HG03175 (cell line): ENCODE data around the gene LSM6.

Source experiments
- ATAC-seq: cut with Tn5 transposase; IDR thresholded peaks from one replicate; pipeline ENCODE4 v1.9.1; 2021; ENCODE audit warnings: mild to moderate bottlenecking, moderate library complexity; ENCODE audit not compliant: unreplicated experiment

LSM6 gene

DNA sequence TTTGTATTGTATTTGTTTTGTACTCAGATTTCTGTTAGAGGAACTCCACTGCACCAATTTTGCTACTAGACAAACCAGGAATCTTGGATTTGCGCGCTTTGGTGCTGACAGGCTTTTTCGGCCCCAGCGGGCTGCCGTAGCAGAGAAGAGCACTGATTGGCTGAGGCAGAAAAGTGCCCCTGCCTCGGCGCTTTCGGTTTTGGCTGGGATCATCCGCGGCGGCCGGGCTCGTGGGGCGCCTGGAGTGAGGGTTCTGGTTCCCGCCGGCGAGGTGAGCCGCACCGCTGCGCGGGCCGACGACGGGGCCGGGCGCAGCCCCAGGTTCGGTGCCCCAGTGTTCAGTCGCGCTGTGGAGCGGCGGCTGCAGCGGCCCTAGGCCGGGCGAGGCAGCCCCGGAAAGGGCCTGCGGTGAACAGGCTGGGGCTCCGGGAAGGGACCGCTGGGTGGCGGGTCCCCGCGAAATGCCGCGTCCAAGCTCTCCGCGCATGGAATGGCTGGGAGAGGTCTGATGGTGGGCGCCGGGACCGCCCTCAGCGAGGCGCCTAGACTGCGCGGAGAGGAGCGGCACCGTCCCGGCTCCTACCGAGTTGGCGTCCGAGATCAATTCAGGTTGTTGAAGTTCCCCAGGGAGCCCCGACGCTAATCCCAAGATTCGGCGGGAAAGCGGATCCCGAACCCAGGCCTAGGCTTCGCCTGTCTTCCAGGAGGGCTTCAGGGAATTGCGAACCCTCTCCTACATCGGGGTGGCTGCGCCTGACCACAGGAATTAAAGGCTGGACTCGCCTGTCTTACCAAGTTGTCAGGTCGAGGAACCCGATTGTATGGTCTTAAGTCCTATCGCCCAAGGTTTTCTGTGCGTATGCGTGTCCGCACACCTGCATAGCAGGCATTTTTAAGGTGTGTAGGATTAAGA is at the start of gene LSM6:
LSM6 (plus strand) TSS at position 178 of the 913 bp plus-strand sequence. CDS start 7,204 bp downstream, outside the sequence.
- ATAC-seq = peak; percentile 97

DNA sequence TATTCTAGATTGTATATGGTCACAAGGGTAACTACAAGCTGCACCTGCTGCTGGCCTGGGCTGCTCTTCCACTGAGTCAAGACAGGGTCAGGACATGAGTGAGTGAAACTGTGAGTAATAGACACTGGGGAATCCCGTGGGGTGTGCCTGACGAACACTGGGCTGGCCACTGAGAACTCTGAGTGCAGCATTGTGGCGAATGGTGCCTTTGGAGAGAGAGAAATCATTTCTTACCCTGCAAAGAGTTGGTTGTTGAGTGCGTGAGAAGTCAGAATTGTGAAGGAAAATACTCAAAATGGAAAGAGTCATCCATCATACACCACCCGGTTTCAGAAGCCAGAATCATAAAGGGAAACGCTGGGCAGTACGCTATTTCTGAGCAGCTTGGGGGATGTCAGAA is 43.1 kb upstream of the LSM6 start:
- ATAC-seq = peak; percentile 97

DNA sequence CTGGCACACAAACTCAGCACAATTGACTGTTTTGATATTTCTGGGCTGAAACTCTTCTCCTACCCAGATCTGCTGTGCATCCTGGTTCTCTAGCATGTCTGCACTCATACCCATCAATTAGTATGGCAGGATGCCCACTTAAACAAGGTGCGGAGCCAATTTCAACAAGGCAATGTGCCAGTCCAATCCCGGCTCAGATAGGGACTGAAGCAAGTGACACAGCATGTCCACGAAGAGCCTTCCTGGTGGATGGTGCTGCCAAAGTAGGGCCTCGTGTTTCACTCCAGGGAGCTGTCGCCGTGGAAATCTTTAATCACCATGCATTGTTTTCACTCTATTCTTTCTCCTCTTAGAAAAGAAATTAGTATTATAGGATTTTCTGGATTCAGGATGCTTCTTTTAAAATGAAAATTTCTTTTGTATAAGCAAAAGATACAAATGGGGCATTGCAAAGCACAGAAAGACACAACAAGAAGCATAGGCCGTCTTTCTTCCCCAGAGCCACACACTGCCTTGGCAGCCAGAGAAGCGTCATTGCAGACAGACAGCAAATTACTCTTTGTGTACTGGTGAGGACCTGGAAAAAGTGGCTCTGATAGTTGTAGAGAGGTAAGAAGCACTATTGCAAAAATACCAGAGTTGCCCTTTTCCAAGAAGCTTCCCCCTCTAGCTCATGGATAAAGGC is 40.6 kb upstream of the LSM6 start:
- no peak for ATAC-seq

DNA sequence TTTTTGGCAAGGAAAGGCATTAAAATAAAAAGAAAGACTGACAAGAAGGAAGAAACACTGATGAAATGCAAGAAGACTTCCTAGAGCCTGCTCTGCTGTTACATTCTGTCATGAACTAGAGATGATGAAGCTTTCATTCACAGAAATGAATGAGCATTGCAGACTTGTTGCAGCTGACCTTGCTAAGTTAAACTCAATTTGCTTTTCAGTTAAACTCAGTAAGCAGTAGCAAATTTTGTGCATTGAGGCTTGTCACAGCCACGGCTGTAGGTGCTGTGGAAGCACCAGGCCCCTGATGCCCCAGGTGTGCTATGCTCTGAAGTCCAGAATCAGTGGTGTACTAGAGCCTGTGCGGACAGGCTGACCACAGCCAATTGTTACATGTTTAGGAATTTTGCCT is 39.6 kb upstream of the LSM6 start:
- no peak for ATAC-seq

DNA sequence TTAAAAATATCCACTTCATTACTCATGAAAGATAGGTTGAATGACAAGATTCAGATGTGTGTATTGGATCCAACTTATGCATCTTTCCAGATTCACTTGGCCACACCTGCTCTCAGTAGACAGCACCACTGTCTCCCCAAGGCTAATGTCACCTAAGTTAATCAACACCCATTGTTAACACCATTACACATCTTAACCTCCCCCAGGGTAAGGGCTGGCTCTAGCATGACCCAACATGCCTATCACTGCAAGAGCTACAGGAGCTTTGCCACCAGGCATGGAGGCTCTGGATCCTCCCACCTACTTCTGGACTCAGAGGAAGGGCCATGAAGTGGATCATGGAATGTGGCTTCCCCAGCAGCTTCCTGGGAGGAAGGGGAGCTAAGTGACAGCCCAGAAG is 32.8 kb upstream of the LSM6 start:
- peak; percentile 71 for ATAC-seq

DNA sequence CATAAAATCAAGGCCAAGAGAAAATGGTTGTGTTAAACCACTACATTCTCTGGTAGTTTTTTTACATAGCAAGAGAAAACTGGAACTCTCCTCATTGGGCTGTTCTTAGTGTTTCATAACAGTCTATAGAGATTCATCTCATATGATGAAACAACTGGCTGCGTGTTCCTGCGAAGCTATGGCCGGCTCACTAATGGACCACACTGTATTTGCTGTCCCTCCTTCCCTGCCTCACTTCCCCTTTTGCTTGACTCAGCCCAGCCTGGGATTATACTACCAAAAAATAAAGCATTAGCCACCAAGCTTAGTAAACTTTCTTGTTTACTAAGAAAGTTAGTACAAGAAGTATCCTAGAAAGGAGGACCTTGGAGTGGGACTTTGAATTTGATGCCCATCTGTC is 31.6 kb upstream of the LSM6 start:
- no peak for ATAC-seq

DNA sequence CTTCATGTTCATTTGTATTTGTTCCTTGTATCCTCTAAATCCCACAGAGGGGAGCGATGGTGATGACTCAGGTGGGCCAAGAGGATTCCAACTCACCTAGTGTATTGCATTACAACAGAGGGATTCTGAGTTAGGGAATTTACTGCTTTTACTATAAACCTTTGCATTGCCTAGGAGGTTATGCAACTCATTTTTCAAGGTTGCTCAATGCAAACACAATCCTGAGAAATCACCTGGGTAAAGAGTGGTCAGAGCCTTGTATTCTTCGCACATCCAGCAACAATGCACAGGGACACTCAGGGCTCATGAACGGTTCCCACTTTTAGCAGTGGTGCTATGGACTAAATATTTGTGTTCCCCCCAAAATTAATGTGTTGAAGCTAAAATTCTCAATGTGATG is 28.6 kb upstream of the LSM6 start:
- ATAC-seq = no peak

DNA sequence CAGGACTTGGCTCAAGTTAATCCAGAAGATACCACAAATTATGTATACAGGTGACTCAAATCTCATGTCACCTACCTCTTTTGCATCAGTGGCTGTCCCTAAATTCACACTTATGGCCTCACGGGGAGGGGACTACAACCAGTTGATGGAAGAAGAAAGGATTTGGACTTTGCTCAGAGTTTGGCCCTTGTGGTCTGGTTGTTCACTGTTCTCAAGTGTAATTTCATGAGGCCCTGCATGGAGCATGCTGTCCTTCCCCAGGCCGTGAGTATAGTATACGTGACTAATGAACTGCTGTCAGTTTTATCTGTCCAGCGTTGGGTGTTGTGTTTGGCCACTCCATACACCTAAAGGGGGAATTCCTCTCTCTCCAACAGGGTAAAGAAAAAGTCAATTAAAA is 27.5 kb upstream of the LSM6 start:
- ATAC-seq = no peak

DNA sequence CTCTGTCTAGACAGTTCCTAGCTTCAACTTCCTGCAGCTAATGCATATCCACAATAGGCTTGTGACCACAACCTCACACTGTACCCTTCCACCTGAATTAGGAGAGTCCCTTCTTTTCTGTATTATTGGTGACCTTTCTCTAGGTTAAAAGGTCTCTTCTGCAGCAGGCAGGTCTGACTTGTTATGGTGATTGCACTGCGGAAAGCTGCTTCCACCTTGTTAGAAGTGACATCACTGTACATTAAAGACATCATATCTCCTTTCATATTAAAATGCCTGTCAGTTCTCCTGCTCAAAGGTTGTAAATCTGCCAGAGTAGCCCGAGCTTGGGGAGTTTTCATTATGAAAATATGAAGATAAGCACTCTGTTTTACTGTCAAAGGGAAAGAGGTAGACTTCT is 21.5 kb upstream of the LSM6 start:
- no peak for ATAC-seq

DNA sequence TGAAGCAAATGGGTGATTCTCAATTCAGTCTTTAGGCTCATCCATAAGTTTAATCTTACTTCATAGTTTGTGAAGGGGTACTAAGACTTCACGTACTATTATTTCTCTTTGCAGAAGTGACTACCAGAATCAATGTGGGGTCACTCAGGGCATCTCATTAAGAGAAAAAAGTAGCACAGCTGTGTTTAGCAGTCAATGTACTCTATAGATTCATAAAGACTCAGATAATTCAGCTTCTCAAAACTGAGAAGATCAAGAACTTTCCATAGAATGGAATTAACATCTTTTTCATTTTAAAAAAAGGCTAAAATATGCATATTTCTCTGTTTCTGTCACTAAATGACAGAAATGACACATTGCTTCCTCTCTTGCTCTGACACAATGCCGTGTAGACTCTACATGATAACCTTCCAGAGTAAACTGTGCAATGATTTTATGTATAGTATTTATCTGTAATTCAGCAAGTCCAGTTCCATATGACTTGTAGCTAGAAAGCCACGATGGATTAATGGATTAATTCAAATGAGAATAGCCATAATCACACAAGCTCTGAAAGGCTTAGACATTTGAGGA is 20.3 kb upstream of the LSM6 start:
- ATAC-seq = no peak

DNA sequence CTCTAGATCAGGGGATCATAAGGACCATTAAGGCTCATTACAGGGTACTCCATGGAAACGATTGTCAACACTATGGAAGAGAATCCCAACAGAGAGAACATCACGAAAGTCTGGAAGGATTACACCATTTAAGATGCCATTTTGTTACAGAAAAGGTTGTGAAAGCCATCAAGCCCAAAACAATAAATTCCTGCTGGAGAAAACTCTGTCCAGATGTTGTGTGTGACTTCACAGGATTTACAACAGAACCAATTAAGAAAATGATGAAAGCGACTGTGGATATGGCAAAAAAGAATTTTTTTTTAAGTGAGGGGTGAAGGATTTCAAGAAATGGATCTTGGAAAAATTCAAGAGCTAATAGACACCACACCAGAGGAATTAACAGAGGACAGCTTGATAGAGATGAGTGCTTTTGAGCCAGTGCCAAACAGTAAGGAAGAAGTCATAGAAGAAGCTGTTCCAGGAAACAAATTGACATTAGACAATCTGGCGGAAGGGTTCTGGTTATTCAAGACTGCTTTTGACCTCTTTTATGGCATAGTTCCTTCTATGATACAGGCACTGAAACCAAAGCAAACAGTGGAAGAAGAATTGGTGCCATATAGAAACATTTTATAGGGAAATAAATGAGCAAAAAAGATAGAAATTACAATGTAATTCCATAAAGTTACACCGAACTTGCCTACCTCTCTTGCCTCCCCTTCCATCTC is 17.3 kb upstream of the LSM6 start:
- ATAC-seq = no peak

DNA sequence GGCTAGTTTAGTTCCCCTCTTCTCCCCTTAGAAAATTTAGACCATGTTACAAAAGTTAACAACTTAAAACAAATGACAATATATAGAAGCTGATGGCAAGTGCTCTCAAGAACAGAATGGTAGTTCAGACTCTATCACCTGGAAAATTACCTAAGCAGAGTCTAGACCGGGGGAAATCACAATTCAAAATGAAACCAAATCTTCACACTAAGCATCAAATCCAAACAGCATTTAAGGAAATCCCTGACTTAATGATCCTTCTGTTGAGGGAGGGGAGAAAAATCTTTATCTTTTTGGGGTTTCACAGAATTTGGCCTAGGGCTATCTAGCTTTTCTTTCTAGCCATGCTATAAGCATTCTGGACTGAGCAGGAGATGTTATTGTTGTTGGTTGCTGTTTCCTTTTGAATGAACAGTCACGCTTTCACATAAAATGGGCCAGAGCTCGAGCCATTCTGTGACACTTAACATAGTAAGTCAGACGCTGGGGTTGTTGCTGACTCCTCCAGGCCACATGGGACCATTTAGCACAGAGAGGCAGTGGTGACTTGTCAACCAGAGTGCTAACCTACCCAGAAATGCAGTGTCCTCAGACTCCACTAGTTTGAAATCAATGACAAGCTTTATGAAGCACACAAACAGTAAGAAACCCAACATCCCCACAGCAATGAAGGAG is 16.0 kb upstream of the LSM6 start:
- ATAC-seq = peak; percentile 54

DNA sequence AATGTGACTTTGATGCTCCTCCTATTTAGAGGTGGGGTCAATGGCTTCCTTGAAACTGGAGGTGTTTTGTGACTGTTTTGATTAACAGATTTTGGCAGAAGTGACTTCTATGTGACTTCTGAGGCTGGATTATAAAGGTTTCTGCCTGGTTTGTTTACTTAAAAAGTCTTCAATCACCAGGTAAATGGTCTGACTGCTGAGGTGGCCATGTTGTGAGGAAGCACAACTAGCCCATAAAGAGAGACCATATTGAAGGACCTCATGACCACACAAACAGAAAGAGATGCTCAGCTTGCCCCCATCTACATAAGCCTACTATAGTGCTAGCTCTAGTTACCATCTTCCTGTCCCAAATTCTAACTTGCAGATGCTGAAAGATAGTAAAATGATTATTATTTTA is 14.3 kb upstream of the LSM6 start:
- no peak for ATAC-seq

DNA sequence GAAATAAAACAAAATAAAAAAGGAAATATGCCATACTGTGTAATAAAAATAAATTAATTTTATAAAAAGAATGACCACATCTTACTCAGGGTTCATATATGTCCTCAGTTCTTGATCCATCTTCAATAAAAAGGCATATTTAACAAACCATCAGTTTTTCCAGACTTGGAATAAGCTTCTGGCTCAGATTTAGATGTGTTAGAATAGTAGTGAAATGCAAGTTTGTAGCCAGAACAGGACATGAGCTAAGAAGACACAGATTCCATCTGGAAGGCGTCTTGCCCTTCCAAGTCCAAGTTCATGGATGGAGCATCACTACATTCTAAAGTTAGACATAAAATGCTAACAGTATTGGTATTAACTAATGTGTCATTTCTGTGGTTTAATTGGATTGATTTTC is 10.3 kb upstream of the LSM6 start:
- no peak for ATAC-seq

DNA sequence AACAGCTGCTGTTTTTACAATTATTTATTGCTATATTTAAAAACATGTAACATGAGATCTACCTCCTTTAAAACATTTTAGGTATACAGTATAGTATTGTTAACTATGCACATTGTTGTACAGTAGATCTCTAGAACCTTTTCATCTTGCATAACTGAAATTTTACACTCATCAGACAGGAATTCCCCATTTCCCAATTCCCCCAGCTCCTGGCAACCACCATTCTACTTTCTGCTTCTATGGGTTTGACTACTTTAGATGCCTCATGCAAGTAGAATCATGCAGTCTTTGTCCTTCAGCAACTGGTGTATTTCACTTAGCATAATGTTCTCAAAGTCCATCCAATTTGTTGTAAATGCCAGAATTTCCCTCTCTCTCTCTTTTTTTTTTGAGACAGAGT is 9.7 kb upstream of the LSM6 start:
- ATAC-seq = no peak

DNA sequence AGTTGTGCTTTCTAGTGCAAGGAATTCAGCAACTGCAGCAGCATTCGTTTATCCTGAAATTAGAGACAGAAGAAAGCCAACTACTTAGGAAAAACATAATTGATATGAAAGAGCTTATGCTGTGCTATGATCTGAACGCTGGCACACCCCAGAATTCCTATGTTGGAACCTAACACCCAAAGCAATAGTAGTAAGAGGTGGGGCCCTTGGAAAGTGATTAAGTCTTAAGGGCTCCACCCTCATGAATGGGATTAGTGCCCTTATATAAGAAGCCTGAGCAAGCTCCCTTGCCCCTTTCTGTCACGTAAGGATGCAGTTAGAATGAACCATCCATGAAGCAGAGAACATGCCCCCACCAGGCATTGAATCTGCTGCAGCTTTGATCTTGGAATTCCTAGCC is 5.4 kb upstream of the LSM6 start:
- ATAC-seq = no peak

DNA sequence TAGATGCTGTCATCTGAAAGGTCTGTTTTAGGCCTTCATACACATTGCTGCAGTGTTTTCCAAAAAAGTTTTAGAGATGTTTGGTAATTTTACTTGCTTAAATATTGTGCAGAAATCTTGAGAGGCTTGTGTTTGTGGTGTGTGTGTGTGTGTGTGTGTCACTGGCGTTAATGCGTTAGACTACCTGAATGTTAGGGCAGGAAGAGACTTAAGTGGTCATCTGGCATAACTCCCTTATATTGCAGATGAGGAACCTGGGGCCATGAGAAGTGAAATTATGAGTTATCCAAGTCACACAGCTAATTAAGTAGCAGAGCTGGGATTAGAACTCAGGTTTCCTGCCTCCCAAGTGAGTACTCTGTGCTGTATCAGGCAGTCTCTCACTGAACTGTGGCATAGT is 1.4 kb downstream of the LSM6 start:
- no peak for ATAC-seq

DNA sequence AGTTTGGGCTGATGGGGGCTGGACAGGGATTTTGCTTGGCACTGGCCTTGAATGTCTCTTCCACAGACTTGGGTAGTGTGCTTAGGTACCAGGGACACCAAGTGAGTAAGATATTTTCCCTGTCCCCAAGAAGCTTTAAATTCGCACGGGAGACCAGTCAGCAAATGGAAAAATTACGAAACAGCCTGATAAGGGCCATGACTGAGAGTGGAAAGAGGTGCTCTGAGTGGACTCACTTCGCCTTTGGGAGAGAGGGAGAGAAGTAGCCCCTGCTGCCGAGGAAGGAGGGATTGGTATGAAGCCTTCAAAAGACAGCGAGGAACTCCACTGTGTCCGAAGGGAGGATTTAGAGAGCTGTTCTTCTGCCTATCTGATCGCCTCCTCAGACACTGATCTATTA is 2.6 kb downstream of the LSM6 start:
- no peak for ATAC-seq

DNA sequence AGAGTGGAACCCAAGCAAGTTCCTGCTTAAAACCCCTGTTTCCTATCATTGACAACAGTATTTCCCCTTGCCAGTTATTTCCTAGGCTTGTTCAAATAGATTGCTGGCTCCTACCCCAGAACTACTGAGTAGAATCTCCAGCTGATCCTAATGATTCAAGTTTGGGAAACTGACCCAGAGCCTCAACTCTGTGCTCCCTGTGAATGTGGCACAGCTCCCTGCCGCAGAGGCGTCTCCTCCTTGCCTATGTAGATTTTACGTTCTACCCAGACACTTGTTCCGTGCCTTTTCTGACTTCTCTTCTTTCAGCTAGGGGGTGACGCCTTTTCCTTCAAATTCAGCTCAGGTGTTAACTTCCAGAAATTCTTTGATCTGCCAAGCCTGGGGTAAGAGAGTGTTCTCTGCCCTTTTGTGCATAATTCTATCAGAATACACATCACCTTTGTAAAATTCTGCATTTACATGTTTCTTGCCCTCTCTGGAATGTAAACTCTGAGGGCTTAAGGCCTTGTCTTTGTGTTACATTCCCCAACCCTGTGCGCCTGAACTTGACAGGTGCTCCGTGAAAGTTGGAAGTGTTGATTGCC is 4.4 kb downstream of the LSM6 start:
- ATAC-seq = no peak

DNA sequence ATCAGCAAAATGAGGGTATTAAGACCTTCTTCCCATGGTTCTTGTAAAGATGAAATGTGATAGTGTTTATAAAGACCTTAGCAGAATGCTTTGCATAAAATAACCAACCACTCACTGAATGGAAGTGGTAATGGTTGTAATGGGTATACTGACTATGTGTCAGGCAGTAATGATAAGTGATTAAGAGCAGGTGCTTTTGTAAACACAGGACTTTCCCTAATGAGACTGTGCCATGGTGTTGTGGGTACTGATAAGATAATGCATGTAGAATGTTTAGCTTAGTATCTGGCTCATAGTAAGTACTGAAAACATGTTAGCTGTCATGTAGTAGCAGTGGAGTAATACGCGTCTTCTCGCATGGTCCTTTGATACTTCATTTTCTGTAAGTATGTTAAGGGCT is 6.9 kb downstream of the LSM6 start:
- ATAC-seq = no peak
